DOHH2 (cell line): ENCODE measurements around the gene DNAH2.
A peak's percentile ranks its signal among the peaks of the same experiment; 100 is the strongest.

Experiments
- H3F3A ChIP-seq: fragments of 200-600 bp; sonication (generic), shearing (Covaris generic); 2 replicates; pipeline ENCODE4 v1.6.0; 2016; ENCODE audit warnings: antibody characterized with exemption, mild to moderate bottlenecking; ENCODE audit not compliant: control insufficient read depth, insufficient read depth
- H3K27ac ChIP-seq: fragments of 200-600 bp; sonication (generic); 2 replicates; pipeline ENCODE4 v1.5.1; 2014; ENCODE audit warnings: low read depth, mild to moderate bottlenecking, low read length, moderate library complexity
- H3K27me3 ChIP-seq: fragments of 200-600 bp; sonication (generic); 2 replicates; pipeline ENCODE4 v1.6.1; 2014; ENCODE audit warnings: mild to moderate bottlenecking, low read length, mixed read lengths; ENCODE audit not compliant: control insufficient read depth
- H3K36me3 ChIP-seq: fragments of 200-600 bp; sonication (generic); 2 replicates; pipeline ENCODE4 v1.6.1; 2014; ENCODE audit warnings: mild to moderate bottlenecking, low read length, moderate library complexity, mixed read lengths; ENCODE audit not compliant: control insufficient read depth
- H3K4me1 ChIP-seq: fragments of 200-600 bp; sonication (generic); 2 replicates; pipeline ENCODE4 v1.6.1; 2014; ENCODE audit warnings: mild to moderate bottlenecking, low read length, mixed read lengths; ENCODE audit not compliant: control insufficient read depth
- H3K4me2 ChIP-seq: fragments of 200-600 bp; sonication (generic); 2 replicates; pipeline ENCODE4 v1.6.0; 2014; ENCODE audit warnings: mild to moderate bottlenecking, low read length, moderate library complexity
- H3K4me3 ChIP-seq: fragments of 200-600 bp; sonication (generic); 2 replicates; pipeline ENCODE4 v1.5.1; 2014; ENCODE audit warnings: mild to moderate bottlenecking, low read length, mixed read lengths
- H3K79me2 ChIP-seq: fragments of 200-600 bp; sonication (generic); 2 replicates; pipeline ENCODE4 v1.6.1; 2014; ENCODE audit warnings: mild to moderate bottlenecking, low read length, mixed read lengths; ENCODE audit not compliant: control insufficient read depth
- H3K9me2 ChIP-seq: fragments of 200-600 bp; sonication (generic); replicated peaks from 2 replicates; pipeline ENCODE4 v1.6.1; 2014; ENCODE audit warnings: mild to moderate bottlenecking, low read length, mixed read lengths; ENCODE audit not compliant: control insufficient read depth
- H3K9me3 ChIP-seq: fragments of 200-600 bp; sonication (generic); 2 replicates; pipeline ENCODE4 v1.6.1; 2014; ENCODE audit warnings: antibody characterized with exemption, low read length, mixed read lengths; ENCODE audit not compliant: control insufficient read depth, insufficient read depth
- H4K20me1 ChIP-seq: fragments of 200-600 bp; sonication (generic); 2 replicates; pipeline ENCODE4 v1.6.0; 2014; ENCODE audit warnings: low read depth, mild to moderate bottlenecking, antibody characterized with exemption, low read length, moderate library complexity; ENCODE audit not compliant: control insufficient read depth, insufficient read depth
- CTCF ChIP-seq: fragments of 200-600 bp; sonication (generic); IDR thresholded peaks from one replicate; pipeline ENCODE4 v1.5.1; 2014; ENCODE audit warnings: antibody characterized with exemption, mild to moderate bottlenecking, low read depth, low read length; ENCODE audit not compliant: poor library complexity, severe bottlenecking
- EZH2phosphoT487 ChIP-seq: fragments of 200-600 bp; sonication (generic); IDR thresholded peaks from 2 replicates; pipeline ENCODE4 v1.6.1; 2017; ENCODE audit warnings: borderline replicate concordance, mild to moderate bottlenecking, antibody characterized with exemption, low read length, moderate library complexity, mixed read lengths

Gene DNAH2

GRCh38 chr17:7850701-7851437 is 133.3 kb downstream of the DNAH2 start:
- TF ChIP-seq CTCF = no peak
- TF ChIP-seq EZH2phosphoT487 = no peak
- peaks cover 7% of the 10 kb centered on the region; the same call in 1 of the 2 replicates for H4K20me1 ChIP-seq

GRCh38 chr17:7851438-7852261 is 134.1 kb downstream of the DNAH2 start:
- H3K9me2 ChIP-seq = no peaks in the 10 kb centered on the region
- TF ChIP-seq CTCF (peak; percentile 91), EZH2phosphoT487 (no peak)
- H3K4me2 ChIP-seq = peak overlapping the region; percentile 76
- H3K79me2 ChIP-seq = peaks cover 41% of the 10 kb centered on the region
- H3K4me1 ChIP-seq = peaks cover 37% of the 10 kb centered on the region
- peak overlapping the region; percentile 27 for H3K27ac ChIP-seq
- H4K20me1 ChIP-seq = peaks cover 7% of the 10 kb centered on the region; the same call in 1 of the 2 replicates
- no peaks in the 10 kb centered on the region for H3K27me3 ChIP-seq
- no peaks in the 10 kb centered on the region for H3K9me3 ChIP-seq
- H3F3A ChIP-seq = peaks cover 34% of the 10 kb centered on the region
- peak overlapping the region; percentile 68 for H3K4me3 ChIP-seq
- peaks cover 82% of the 10 kb centered on the region for H3K36me3 ChIP-seq

More at GRCh38 chr17:7850701-7851437, 133.3 kb downstream of the DNAH2 start:
- no peaks in the 10 kb centered on the region for H3K9me2 ChIP-seq
- H3K4me2 ChIP-seq = peak overlapping the region; percentile 76
- peak overlapping the region; percentile 68 for H3K4me3 ChIP-seq
- H3K4me1 ChIP-seq = peaks cover 31% of the 10 kb centered on the region
- H3F3A ChIP-seq = peaks cover 31% of the 10 kb centered on the region
- H3K79me2 ChIP-seq = peaks cover 40% of the 10 kb centered on the region
- peak overlapping the region; percentile 27 for H3K27ac ChIP-seq
- H3K9me3 ChIP-seq = no peaks in the 10 kb centered on the region
- H3K27me3 ChIP-seq = no peaks in the 10 kb centered on the region
- H3K36me3 ChIP-seq = peaks cover 82% of the 10 kb centered on the region

- no peaks in the 10 kb centered on the region for H3K9me2 ChIP-seq
- H3K9me3 ChIP-seq = no peaks in the 10 kb centered on the region
- H3K36me3 ChIP-seq = peaks cover 79% of the 10 kb centered on the region
- no peak overlapping the region for H3K27ac ChIP-seq
- peak overlapping the region; percentile 29; the same call in 1 of the 2 replicates for H3K4me3 ChIP-seq
- H3K27me3 ChIP-seq = no peaks in the 10 kb centered on the region
- H3K4me1 ChIP-seq = peaks cover 37% of the 10 kb centered on the region
- peaks cover 38% of the 10 kb centered on the region for H3K79me2 ChIP-seq
- TF ChIP-seq CTCF = no peak
- TF ChIP-seq EZH2phosphoT487 = no peak
- H3K4me2 ChIP-seq = peak overlapping the region; percentile 76
- H4K20me1 ChIP-seq = peaks cover 9% of the 10 kb centered on the region; the same call in 1 of the 2 replicates
- peaks cover 37% of the 10 kb centered on the region for H3F3A ChIP-seq
Measured at GRCh38 chr17:7852262-7852670, 134.7 kb downstream of the DNAH2 start.
